Keratinocyte (primary cell): Measurements from ENCODE around the gene SRRD. TPM values are rescaled to one million over a fixed set of nuclear protein-coding genes. Genes with fewer than 3 reads are reported as not detected.
A peak's percentile ranks its signal among the peaks of the same experiment; 100 is the strongest.

Source experiments
- DNase-seq: peaks from one replicate; pipeline ENCODE4 v3.0.0-alpha.2; 2011; ENCODE audit warnings: low read depth, missing footprints, low spot score
- FAIRE-seq: peaks from 2 replicates; lab custom pipeline; 2011; peaks lifted over from hg19 to GRCh38; lab: Jason Lieb, UNC
- H2AFZ ChIP-seq: 2 replicates; pipeline ENCODE4 v1.6.0; 2012; ENCODE audit warnings: low read length, control low read depth, inconsistent platforms; ENCODE audit not compliant: control insufficient read depth
- H3K27ac ChIP-seq: 2 replicates; pipeline ENCODE4 v1.5.1; 2011; ENCODE audit warnings: low read length; ENCODE audit not compliant: control insufficient read depth, insufficient read depth
- H3K27me3 ChIP-seq: 3 replicates; pipeline ENCODE4 v1.6.0; 2011; ENCODE audit warnings: low read length; ENCODE audit not compliant: control insufficient read depth, insufficient read depth; ENCODE audit errors: extremely low read depth
- H3K36me3 ChIP-seq, 2 experiments: 2 replicates in 1 of 2; 3 replicates in 1 of 2; pipeline ENCODE4 v1.5.1; 2011; ENCODE audit warnings: low read length in 2 of 2, mild to moderate bottlenecking in 1 of 2; ENCODE audit not compliant: control insufficient read depth in 2 of 2, insufficient read depth in 2 of 2; ENCODE audit errors: extremely low read depth in 1 of 2
- H3K4me1 ChIP-seq: 3 replicates; pipeline ENCODE4 v1.5.1; 2011; ENCODE audit warnings: low read length; ENCODE audit not compliant: control insufficient read depth, insufficient read depth; ENCODE audit errors: extremely low read depth
- H3K4me2 ChIP-seq: 3 replicates; pipeline ENCODE4 v1.6.0; 2011; ENCODE audit warnings: low read depth, low read length; ENCODE audit not compliant: control insufficient read depth, insufficient read depth; ENCODE audit errors: extremely low read depth
- H3K4me3 ChIP-seq, 3 experiments: fragments of 200-600 bp in 1 of 3; sonication (generic) in 1 of 3; 2 replicates in 2 of 3; 3 replicates in 1 of 3; pipeline ENCODE4 v1.5.1; 2011 to 2016; ENCODE audit warnings: low read length in 3 of 3, mild to moderate bottlenecking in 3 of 3, control low read depth in 2 of 3, inconsistent platforms in 1 of 3, low read depth in 1 of 3, mixed read lengths in 1 of 3, mixed run types in 1 of 3, moderate library complexity in 1 of 3; ENCODE audit not compliant: control insufficient read depth in 2 of 3, insufficient read depth in 2 of 3; ENCODE audit errors: extremely low read depth in 1 of 3
- H3K79me2 ChIP-seq: 2 replicates; pipeline ENCODE4 v1.6.0; 2012; ENCODE audit warnings: low read length; ENCODE audit not compliant: control insufficient read depth, insufficient read depth
- H3K9ac ChIP-seq: 3 replicates; pipeline ENCODE4 v1.6.0; 2011; ENCODE audit warnings: low read length; ENCODE audit not compliant: control insufficient read depth, insufficient read depth; ENCODE audit errors: extremely low read depth
- H3K9me1 ChIP-seq: 3 replicates; pipeline ENCODE4 v1.6.0; 2011; ENCODE audit warnings: low read length; ENCODE audit not compliant: control insufficient read depth, insufficient read depth; ENCODE audit errors: extremely low read depth
- H3K9me3 ChIP-seq: 2 replicates; pipeline ENCODE4 v1.5.1; 2012; ENCODE audit warnings: low read depth, low read length; ENCODE audit not compliant: control insufficient read depth
- H4K20me1 ChIP-seq: 3 replicates; pipeline ENCODE4 v1.6.0; 2011; ENCODE audit warnings: low read length; ENCODE audit not compliant: control insufficient read depth, insufficient read depth; ENCODE audit errors: extremely low read depth
- EZH2 ChIP-seq: IDR thresholded peaks from one replicate; pipeline ENCODE4 v1.6.1; 2012; ENCODE audit warnings: inconsistent platforms, mild to moderate bottlenecking, low read length, moderate library complexity
- dilution Hi-C: fragments of 300-500 bp; cut with MboI; formaldehyde crosslinking; loops from one replicate; pipeline ENCODE4 v1.7.0; 2020; ENCODE audit warnings: low sequenced_read_pairs; ENCODE audit not compliant: extremely low pct_ligation_motif_present
- polyA plus RNA-seq, 5 experiments: library from polyadenylated mRNA; depleted of rRNA in 3 of 5; stranded (reverse) in 3 of 5; stranded (forward) in 1 of 5; unstranded in 1 of 5; fragments of >200 nt; gene quantifications; 1 replicate in 1 of 5; 2 replicates in 3 of 5; 3 replicates in 1 of 5; pipeline versions ENCODE4 v1.2.1 to v1.2.3, GENCODE V29; 2011 to 2012; ENCODE audit warnings: missing spikeins in 2 of 5, low read depth in 1 of 5, low replicate concordance in 1 of 5
- TF ChIP-seq, protein P1 (sequence below), 3 experiments: IDR thresholded peaks in 1 of 3; conservative IDR thresholded peaks in 1 of 3; optimal IDR thresholded peaks in 1 of 3; 2 replicates in 2 of 3; 3 replicates in 1 of 3; pipeline versions ENCODE3 to v1.5.1; 2011; ENCODE audit warnings: low read length in 3 of 3, mild to moderate bottlenecking in 3 of 3, moderate library complexity in 2 of 3, control low read depth in 1 of 3, inconsistent platforms in 1 of 3; ENCODE audit not compliant: insufficient read depth in 2 of 3; ENCODE audit errors: extremely low read depth in 1 of 3

SRRD gene
- polyA plus RNA-seq, 1 donor (not counting 4 experiments of a cell fraction or from before 2014, with no cell fraction given) = 45.0 TPM

GRCh38 chr22:26481694-26482093, 2.0 kb upstream of the SRRD start:
- dilution Hi-C loops = no loop called here
- H3K4me2 ChIP-seq = peak overlapping the region; percentile 86
- no peaks in the 10 kb centered on the region for H4K20me1 ChIP-seq
- H3K9me1 ChIP-seq = no peaks in the 10 kb centered on the region
- H3K36me3 ChIP-seq = peaks cover 2 to 18% of the 10 kb centered on the region in 2 experiments
- TF ChIP-seq, protein P1, sequence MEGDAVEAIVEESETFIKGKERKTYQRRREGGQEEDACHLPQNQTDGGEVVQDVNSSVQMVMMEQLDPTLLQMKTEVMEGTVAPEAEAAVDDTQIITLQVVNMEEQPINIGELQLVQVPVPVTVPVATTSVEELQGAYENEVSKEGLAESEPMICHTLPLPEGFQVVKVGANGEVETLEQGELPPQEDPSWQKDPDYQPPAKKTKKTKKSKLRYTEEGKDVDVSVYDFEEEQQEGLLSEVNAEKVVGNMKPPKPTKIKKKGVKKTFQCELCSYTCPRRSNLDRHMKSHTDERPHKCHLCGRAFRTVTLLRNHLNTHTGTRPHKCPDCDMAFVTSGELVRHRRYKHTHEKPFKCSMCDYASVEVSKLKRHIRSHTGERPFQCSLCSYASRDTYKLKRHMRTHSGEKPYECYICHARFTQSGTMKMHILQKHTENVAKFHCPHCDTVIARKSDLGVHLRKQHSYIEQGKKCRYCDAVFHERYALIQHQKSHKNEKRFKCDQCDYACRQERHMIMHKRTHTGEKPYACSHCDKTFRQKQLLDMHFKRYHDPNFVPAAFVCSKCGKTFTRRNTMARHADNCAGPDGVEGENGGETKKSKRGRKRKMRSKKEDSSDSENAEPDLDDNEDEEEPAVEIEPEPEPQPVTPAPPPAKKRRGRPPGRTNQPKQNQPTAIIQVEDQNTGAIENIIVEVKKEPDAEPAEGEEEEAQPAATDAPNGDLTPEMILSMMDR (optimal IDR thresholded peaks at IDR 0.05 in 1 of 3, IDR thresholded peaks at IDR 0.05 in 1 of 3, conservative IDR thresholded peaks at IDR 0.05 in 1 of 3; ENCODE audit: extremely low read depth in 1 of 3, insufficient read depth in 2 of 3, low read length in 3 of 3) = peak in 1 of 3 experiments; percentile 52
- TF ChIP-seq EZH2 = no peak
- no peak for DNase-seq
- peaks cover 39% of the 10 kb centered on the region for H3K79me2 ChIP-seq
- H2AFZ ChIP-seq = no peak overlapping the region
- H3K27ac ChIP-seq = peak overlapping the region; percentile 89
- FAIRE-seq = no peak
- peak overlapping the region in 1 of 3 experiments; percentile 1 for H3K4me3 ChIP-seq
- H3K9me3 ChIP-seq = no peaks in the 10 kb centered on the region
- H3K4me1 ChIP-seq = peaks cover 67% of the 10 kb centered on the region
- H3K9ac ChIP-seq = no peak overlapping the region
- H3K27me3 ChIP-seq = no peaks in the 10 kb centered on the region

DNA sequence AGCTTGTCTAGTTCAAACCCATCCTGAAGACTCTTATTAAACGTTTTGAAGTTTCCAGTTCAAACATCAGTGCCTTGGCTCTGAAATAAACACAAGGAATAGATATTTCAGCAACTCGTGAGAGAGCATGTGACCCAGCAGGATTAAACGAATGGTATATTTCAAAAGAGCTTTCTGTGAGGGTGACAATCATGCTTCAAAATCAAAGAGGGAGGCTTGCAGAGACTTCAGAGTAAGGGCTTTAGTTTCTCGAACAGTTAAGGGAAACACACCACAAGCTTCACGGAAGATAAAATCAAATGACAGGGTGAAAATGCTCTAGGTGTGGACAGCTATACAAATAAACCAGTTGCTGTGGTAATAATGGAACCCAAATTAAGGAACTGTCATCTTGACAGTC, 1.5 kb upstream of the SRRD start:
- H3K36me3 ChIP-seq = peaks cover 2 to 13% of the 10 kb centered on the region in 2 experiments
- peak overlapping the region; percentile 94 for H3K9ac ChIP-seq
- H3K4me1 ChIP-seq = peaks cover 62% of the 10 kb centered on the region
- peak overlapping the region; percentile 86 for H3K4me2 ChIP-seq
- peaks cover 39% of the 10 kb centered on the region for H3K79me2 ChIP-seq
- H2AFZ ChIP-seq = no peak overlapping the region
- H3K27me3 ChIP-seq = no peaks in the 10 kb centered on the region
- DNase-seq (no peak), FAIRE-seq (no peak)
- H3K9me3 ChIP-seq = no peaks in the 10 kb centered on the region
- dilution Hi-C loops = no loop called here
- H3K27ac ChIP-seq = peak overlapping the region; percentile 89
- H3K4me3 ChIP-seq = peak overlapping the region in 1 of 3 experiments; percentile 98
- H4K20me1 ChIP-seq = no peaks in the 10 kb centered on the region
- TF ChIP-seq, protein P1 (optimal IDR thresholded peaks at IDR 0.05 in 1 of 3, IDR thresholded peaks at IDR 0.05 in 1 of 3, conservative IDR thresholded peaks at IDR 0.05 in 1 of 3; ENCODE audit: extremely low read depth in 1 of 3, insufficient read depth in 2 of 3, low read length in 3 of 3) = no peak
- TF ChIP-seq EZH2 = no peak
- H3K9me1 ChIP-seq = no peaks in the 10 kb centered on the region
